IPS-NIHi11 (cell line): ENCODE measurements around the gene SUCLG1.

Experiments
- DNase-seq: peaks from one replicate; pipeline ENCODE4 v3.0.0; 2012; ENCODE audit warnings: mixed read lengths, low spot score

The SUCLG1 gene

GRCh38 chr2:84461310-84461709, 2.2 kb upstream of the SUCLG1 start:
- DNase-seq, result no peak

- DNase-seq, result no peak
Observed at GRCh38 chr2:84460670-84461069, 1.6 kb upstream of the SUCLG1 start.

DNA sequence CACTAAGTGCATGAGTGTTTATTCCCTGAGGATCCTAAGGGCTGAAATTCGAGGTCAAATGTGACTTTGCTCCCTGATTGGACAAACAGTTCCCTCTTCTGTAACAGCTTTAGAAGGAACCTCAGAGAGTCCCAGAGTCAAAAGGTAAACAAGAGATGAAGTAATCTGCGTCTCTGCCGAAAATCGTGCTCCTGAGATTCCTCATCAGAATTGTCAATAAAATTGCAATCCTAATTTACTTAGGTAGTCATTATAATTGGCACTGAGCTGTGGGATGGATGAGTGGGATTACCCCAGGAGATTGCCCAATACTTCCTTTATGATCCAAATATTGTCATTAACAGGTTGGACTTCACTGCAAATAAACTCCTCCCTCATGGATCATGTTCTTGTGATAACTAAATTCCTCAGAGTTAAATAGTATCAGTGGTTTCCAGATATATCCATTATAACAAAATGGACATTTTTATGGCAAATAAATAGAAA, 907 bp upstream of the SUCLG1 start:
- DNase-seq, result no peak

GRCh38 chr2:84458551-84459017, 496 bp downstream of the SUCLG1 start:
- DNase-seq, result no peak

DNA sequence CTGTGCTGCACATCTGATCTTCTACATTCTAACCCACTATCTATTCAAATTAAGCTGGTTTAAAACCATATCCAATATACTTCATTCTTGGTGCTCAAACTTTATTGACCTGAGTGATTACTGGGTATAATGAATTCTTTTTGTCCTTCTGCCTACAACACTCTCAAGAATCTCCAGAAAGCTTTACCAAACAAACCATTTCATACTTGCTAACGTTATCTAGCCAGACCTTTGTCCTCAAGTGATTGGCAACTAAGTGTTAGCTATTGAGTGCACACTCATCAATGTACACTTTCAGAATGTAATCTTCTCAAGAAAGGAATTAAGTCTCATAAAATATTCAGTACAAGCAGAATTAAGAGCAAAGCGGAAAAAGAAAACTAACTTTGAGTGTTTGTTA, 1.4 kb downstream of the SUCLG1 start:
- no peak for DNase-seq

DNA sequence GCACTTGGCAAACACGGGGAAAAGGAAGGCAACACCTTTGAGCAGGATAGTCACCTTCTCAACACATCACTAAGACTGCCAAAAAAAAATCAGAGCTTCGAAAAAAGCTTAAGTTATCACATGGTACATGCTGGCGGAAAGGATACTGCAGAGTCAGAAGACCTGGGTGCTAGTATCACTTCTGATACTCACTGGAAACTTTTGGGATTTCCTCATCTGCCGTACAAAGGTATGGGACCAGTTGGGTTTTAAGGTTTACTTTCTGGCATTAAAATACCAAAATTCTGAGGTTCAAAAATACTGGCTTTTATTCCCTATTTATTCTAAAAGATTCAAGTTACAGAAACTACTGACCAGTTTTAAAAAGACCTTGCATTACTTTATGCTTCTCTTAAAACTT, 2.9 kb downstream of the SUCLG1 start:
- DNase-seq, result no peak

- DNase-seq, result no peak
Observed at GRCh38 chr2:84454581-84454980, 4.5 kb downstream of the SUCLG1 start.

GRCh38 chr2:84452624-84453023, 6.5 kb downstream of the SUCLG1 start:
- DNase-seq, result no peak

- no peak for DNase-seq
Observed at GRCh38 chr2:84451579-84451978, 7.5 kb downstream of the SUCLG1 start.

GRCh38 chr2:84450288-84451227, 8.5 kb downstream of the SUCLG1 start:
- no peak for DNase-seq

DNA sequence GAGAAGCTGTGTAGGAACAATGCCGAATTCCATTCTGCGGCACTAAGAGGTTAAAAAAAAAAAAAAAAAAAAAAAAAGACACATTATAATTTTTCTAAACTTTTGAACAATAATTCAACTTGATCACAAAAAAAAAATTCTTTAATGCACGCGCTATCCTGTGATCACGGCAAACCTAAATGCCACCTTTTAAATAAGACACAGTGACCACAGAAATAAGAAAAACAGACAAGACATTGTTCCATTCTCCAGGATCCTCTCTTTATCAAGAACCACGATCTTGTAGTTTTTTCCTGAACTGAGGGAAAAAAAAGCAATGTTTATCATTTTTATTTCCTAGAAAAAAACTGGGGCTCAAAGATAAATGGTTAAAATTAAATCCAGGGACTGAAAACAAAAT, 9.4 kb downstream of the SUCLG1 start:
- DNase-seq, result no peak

DNA sequence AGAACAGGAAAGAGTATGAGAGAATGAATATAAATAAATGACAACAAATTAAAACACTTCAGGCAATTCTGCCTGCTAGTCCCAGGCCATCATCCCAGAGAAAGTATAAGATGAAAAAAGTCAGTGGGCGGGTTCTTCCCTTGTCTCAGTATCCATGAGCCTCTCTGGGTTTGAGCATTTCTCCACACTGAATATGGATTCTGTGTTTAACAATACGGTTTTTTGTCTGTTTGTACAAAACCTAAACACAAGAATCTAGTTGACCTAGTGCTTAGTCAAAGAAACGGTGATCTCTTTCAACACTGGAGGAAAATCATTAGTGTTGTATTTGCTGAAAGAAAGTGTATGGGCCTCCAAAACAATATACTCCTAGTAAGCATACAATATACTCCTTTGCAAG, 10.0 kb downstream of the SUCLG1 start:
- no peak for DNase-seq

GRCh38 chr2:84443477-84443876, 15.6 kb downstream of the SUCLG1 start:
- DNase-seq, result no peak

- DNase-seq, result no peak
Observed at GRCh38 chr2:84442888-84443287, 16.2 kb downstream of the SUCLG1 start.

- DNase-seq, result no peak
Observed at GRCh38 chr2:84441505-84441904, 17.6 kb downstream of the SUCLG1 start.

GRCh38 chr2:84441036-84441435, 18.0 kb downstream of the SUCLG1 start:
- no peak for DNase-seq

DNA sequence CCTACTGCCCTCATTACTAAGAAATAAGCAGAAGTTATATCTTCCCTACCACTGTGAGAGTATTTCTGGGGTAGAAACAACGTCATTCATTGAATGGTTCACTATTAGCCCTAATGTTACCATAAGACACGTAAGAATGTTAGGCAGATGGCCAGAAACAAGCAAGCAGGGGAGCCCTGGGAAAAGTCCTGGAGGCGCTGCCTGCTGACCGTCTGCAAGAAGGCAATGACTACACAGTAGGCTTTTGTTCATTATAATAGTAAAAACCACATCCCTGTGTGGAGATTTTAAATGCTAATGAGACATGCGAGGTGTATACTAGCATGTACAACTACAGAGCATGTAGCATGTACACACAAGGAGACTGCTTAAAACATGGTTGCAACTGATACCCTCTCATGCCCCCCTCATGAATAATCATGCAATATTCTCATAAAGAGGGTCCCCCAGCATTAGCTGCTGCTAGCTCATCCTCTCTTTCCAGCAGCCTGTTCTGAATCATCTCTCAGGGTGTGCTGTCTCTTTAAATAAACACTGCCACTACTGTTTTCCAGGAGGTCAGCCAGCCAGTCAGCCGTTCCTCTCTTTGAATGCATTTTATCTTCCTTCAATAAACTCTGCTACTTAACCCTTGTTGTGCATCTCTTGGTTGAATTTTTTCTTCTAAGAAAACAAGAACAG, 23.6 kb downstream of the SUCLG1 start:
- DNase-seq, result no peak

DNA sequence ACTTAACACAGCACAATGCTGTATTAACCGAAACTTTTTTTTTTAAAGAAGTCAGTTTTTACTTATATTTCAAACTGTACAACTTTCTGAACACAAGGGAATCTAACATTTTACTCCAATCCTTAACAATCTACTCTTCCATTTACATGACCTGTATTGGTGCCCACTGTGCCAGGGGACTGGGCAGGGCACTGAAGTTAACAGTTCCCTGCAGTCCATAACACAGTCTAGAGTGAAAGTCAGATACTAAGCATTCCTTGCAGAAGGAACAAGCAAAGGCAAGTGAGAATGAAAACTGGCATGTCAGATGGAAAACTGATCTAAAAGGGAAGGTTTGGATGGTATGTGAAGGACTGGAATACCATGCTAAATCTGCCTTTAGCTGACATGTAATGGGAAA, 29.8 kb downstream of the SUCLG1 start:
- DNase-seq, result no peak

DNA sequence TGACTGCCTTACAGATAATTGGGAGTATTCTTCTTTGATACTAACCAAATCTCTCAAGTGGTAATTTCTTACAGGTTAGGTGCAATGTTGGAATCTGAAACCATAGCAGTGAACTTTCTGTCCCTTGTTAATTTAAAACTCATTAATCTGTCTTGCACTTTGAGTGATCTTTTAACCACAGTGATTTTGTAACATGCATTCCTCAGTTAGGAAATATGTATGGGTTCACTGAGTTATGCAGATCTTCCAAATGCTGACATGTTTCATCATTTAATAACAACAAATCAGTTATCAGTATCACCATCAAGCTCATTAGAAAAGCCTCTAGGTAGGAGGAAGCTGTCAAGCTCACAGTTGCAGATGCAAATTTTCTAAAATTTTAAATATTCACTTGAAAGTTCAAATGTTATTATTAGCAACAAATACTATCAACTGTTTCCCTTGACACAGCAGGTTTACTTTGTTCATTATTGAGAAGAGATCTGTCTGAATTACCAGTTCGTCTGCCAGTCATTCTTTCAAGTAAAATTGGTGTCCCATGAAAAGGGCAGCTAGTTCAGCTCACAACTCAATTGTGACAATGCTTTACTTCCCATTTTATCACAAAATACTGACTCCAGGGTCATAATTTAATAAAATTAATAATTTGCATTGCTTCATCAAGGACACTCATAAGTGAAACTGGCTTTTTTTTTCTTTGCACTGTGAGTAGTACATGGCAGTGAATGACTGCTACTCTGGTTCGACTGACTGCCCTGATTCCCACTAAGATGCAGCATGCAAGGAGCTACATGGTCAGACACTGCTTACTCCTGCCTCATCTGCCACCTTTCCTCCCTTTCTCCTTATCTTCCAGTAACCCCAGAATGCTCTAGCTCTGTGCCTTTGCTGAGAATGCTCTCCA, 31.6 kb downstream of the SUCLG1 start:
- no peak for DNase-seq

DNA sequence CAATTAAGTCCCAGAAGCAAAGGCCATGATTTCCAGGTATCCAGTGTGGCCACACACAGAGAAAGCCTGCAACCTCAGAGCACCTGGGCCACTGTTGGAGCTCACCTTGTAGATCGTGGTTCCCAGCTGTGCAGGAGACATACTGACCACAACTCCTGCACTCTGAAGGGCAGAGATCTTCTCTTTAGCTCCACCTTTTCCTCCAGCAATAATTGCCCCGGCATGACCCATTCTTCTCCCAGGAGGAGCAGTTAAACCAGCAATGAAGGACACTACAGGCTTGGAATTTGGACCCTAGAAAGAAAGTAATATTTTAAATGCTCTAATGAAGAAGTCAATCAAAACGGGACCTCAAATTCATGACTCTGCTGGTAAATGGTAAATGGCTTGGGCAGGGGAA, 33.8 kb downstream of the SUCLG1 start:
- DNase-seq, result no peak

- DNase-seq, result peak; percentile 23
Observed at GRCh38 chr2:84424152-84424551, 34.9 kb downstream of the SUCLG1 start.

DNA sequence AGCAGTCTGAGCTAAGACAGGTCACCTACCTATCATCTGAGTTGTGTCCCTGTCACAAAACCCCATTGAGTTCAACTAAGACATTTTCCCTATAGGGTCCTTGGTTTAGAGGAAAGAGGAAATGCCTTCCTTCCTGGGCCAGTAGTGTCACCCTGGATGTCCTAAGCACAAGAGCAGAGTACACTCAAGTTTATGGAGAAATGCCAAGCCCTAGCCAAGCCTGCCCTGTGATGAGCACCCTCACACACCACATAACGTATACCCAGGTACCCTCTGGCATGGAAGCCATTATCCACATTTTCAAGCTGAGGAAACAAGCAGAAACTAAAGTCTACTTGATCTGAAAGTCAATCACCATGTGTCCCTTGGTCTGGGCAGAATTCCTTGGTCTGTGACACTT, 37.3 kb downstream of the SUCLG1 start:
- no peak for DNase-seq
